ENCODE data around the gene FAM47E. TPM values are rescaled to one million over a fixed set of nuclear protein-coding genes. Genes with fewer than 3 reads are reported as not detected.
A peak's percentile ranks its signal among the peaks of the same experiment; 100 is the strongest.

FAM47E gene
- total RNA-seq, 1 donor from 2014 or later, result 0.92 TPM

- Mint-ChIP-seq H3K4me1 (ENCODE audit: low read depth) (peaks cover 60% of the 10 kb centered on the region), H3K36me3 (ENCODE audit: low read depth) (no peaks in the 10 kb centered on the region), H3K9me3 (ENCODE audit: low read depth) (no peaks in the 10 kb centered on the region), H3K27ac (ENCODE audit: unreplicated experiment) (peak overlapping the region; percentile 99), H3K4me3 (ENCODE audit: unreplicated experiment) (peak overlapping the region; percentile 96), H3K27me3 (ENCODE audit: low read depth) (no peaks in the 10 kb centered on the region)
- no peak for DNase-seq (ENCODE audit: low spot score)
- TF ChIP-seq, protein P1, sequence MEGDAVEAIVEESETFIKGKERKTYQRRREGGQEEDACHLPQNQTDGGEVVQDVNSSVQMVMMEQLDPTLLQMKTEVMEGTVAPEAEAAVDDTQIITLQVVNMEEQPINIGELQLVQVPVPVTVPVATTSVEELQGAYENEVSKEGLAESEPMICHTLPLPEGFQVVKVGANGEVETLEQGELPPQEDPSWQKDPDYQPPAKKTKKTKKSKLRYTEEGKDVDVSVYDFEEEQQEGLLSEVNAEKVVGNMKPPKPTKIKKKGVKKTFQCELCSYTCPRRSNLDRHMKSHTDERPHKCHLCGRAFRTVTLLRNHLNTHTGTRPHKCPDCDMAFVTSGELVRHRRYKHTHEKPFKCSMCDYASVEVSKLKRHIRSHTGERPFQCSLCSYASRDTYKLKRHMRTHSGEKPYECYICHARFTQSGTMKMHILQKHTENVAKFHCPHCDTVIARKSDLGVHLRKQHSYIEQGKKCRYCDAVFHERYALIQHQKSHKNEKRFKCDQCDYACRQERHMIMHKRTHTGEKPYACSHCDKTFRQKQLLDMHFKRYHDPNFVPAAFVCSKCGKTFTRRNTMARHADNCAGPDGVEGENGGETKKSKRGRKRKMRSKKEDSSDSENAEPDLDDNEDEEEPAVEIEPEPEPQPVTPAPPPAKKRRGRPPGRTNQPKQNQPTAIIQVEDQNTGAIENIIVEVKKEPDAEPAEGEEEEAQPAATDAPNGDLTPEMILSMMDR (IDR thresholded peaks at IDR 0.05), result no peak
Measured at GRCh38 chr4:76211769-76212708, 39.5 kb upstream of the FAM47E start.

- DNase-seq (ENCODE audit: low spot score), result no peak
- Mint-ChIP-seq H3K27me3 (ENCODE audit: low read depth) (no peaks in the 10 kb centered on the region), H3K36me3 (ENCODE audit: low read depth) (no peaks in the 10 kb centered on the region), H3K4me1 (ENCODE audit: low read depth) (peaks cover 53% of the 10 kb centered on the region), H3K9me3 (ENCODE audit: low read depth) (no peaks in the 10 kb centered on the region), H3K4me3 (ENCODE audit: unreplicated experiment) (peak overlapping the region; percentile 96), H3K27ac (ENCODE audit: unreplicated experiment) (peak overlapping the region; percentile 99)
- TF ChIP-seq, protein P1 (IDR thresholded peaks at IDR 0.05), result no peak
Measured at GRCh38 chr4:76212851-76213414, 38.6 kb upstream of the FAM47E start.

GRCh38 chr4:76213415-76214176 is 37.9 kb upstream of the FAM47E start, which contains the start of gene SCARB2:
Gene SCARB2, minus strand, starts transcription at chr4:76213824. Its CDS starts 281 bp downstream, at chr4:76213543.
- Mint-ChIP-seq H3K27me3 (ENCODE audit: low read depth) (no peaks in the 10 kb centered on the region), H3K27ac (ENCODE audit: unreplicated experiment) (peak within 1 kb of the TSS; percentile 99), H3K4me3 (ENCODE audit: unreplicated experiment) (peak within 1 kb of the TSS; percentile 96), H3K4me1 (ENCODE audit: low read depth) (peaks cover 46% of the 10 kb centered on the region), H3K9me3 (ENCODE audit: low read depth) (no peaks in the 10 kb centered on the region), H3K36me3 (ENCODE audit: low read depth) (no peaks in the 10 kb centered on the region)
- TF ChIP-seq, protein P1 (IDR thresholded peaks at IDR 0.05), result no peak
- DNase-seq (ENCODE audit: low spot score), result peak; percentile 92

- Mint-ChIP-seq H3K9me3 (ENCODE audit: low read depth) (no peaks in the 10 kb centered on the region), H3K36me3 (ENCODE audit: low read depth) (no peaks in the 10 kb centered on the region), H3K4me1 (ENCODE audit: low read depth) (peaks cover 44% of the 10 kb centered on the region), H3K4me3 (ENCODE audit: unreplicated experiment) (peak overlapping the region; percentile 75), H3K27me3 (ENCODE audit: low read depth) (no peaks in the 10 kb centered on the region), H3K27ac (ENCODE audit: unreplicated experiment) (peak overlapping the region; percentile 97)
- TF ChIP-seq, protein P1 (IDR thresholded peaks at IDR 0.05), result no peak
- DNase-seq (ENCODE audit: low spot score), result no peak
Measured at GRCh38 chr4:76214177-76214675, 37.3 kb upstream of the FAM47E start.

DNA sequence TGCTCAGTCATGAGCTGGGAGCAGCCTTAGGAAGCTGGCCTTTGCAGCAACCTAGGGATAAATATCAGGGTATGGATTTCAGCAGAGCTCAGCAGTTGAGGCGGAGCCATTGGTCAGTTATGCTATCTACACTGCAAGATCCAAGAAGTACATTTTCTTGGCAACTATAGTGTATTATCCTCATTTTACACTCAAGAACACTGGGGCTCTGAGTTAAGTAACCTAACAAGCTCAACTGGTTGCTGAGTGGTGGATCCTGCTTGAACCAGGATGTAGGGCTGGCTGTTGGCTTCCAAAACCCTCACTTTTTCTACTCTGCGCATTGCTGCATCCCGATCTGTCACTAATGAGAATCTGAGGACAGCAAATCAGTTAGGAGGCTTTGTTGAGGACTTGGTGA is 36.4 kb upstream of the FAM47E start:
- TF ChIP-seq, protein P1 (IDR thresholded peaks at IDR 0.05), result no peak
- Mint-ChIP-seq H3K27ac (ENCODE audit: unreplicated experiment) (no peak overlapping the region), H3K4me1 (ENCODE audit: low read depth) (peaks cover 46% of the 10 kb centered on the region), H3K36me3 (ENCODE audit: low read depth) (no peaks in the 10 kb centered on the region), H3K27me3 (ENCODE audit: low read depth) (no peaks in the 10 kb centered on the region), H3K9me3 (ENCODE audit: low read depth) (no peaks in the 10 kb centered on the region), H3K4me3 (ENCODE audit: unreplicated experiment) (no peak overlapping the region)
- DNase-seq (ENCODE audit: low spot score), result no peak

All from chondrocyte (in vitro differentiated cells).